Prostate gland (tissue), 2 donors: ENCODE results near the gene AATK. TPM values are rescaled to one million over a fixed set of nuclear protein-coding genes. Genes with fewer than 3 reads are reported as not detected.

ENCODE experiments used
- DNase-seq: peaks from one replicate; pipeline ENCODE4 v3.0.0-alpha.2; 2019; ENCODE audit warnings: low spot score
- H3K27ac ChIP-seq, 2 donors: fragments of 200-600 bp; sonication (generic); 2 replicates each; pipeline ENCODE4 v1.5.1; 2017 to 2019
- H3K27me3 ChIP-seq: fragments of 200-600 bp; sonication (generic); replicated peaks from 2 replicates; pipeline ENCODE4 v1.5.1; 2019; ENCODE audit not compliant: insufficient read depth
- H3K36me3 ChIP-seq, 2 donors: fragments of 200-600 bp; sonication (generic); 1 replicate in 1 of 2; 2 replicates in 1 of 2; pipeline versions ENCODE4 v1.5.1 to v1.8.1; 2017 to 2019
- H3K4me1 ChIP-seq: fragments of 200-600 bp; sonication (generic); replicated peaks from 2 replicates; pipeline ENCODE4 v1.5.1; 2019
- H3K4me3 ChIP-seq, 2 donors: fragments of 200-600 bp; sonication (generic); 2 replicates each; pipeline ENCODE4 v1.5.1; 2017 to 2019
- H3K9me3 ChIP-seq: fragments of 200-600 bp; sonication (generic); 2 replicates; pipeline ENCODE4 v1.5.1; 2017
- POLR2A ChIP-seq: fragments of 450-650 bp; IDR thresholded peaks from one replicate; pipeline ENCODE4 v1.6.1; 2016; ENCODE audit warnings: antibody characterized with exemption, mild to moderate bottlenecking
- POLR2AphosphoS5 ChIP-seq: sonication (generic); formaldehyde crosslinking; IDR thresholded peaks from one replicate; pipeline ENCODE4 v1.6.1; 2017; ENCODE audit warnings: antibody characterized with exemption
- WGBS: methylation state at CpG from one replicate; pipeline ENCODE4 v1.1.5; 2018; 5-methylcytosine and 5-hydroxymethylcytosine counted together
- intact Hi-C: fragments of 100-400 bp; cut with DNase I; formaldehyde crosslinking; loops from one replicate; pipeline ENCODE4 v1.14.2; 2022
- microRNA counts, 2 donors: library from miRNA; unstranded; fragments of <30 nt; microRNA quantifications; one replicate each; lab custom pipeline; 2016 to 2017
- microRNA-seq: library from miRNA; unstranded; fragments of <30 nt; microRNA quantifications from one replicate; pipeline ENCODE4, GENCODE V29; 2016
- small RNA-seq, 2 donors: library from RNA; depleted of rRNA; stranded (forward); fragments of <200 nt; gene quantifications; one replicate each; pipeline ENCODE3, GENCODE V24; 2016
- total RNA-seq, 2 donors: library from RNA; depleted of rRNA; stranded (reverse); fragments of >200 nt; gene quantifications; one replicate each; pipeline ENCODE4 v1.1.0, GENCODE V29; 2016
- TF ChIP-seq, protein P1 (sequence below), 4 experiments: fragments of 200-600 bp in 2 of 4; fragments of 450-650 bp in 2 of 4; sonication (generic) in 2 of 4; IDR thresholded peaks; 1 replicate in 3 of 4; 2 replicates in 1 of 4; pipeline ENCODE4 v1.5.1; 2016 to 2019; ENCODE audit warnings: antibody characterized with exemption in 4 of 4, mild to moderate bottlenecking in 2 of 4, moderate library complexity in 2 of 4

AATK gene
- total RNA-seq, 2 donors from 2014 or later, result 5.2 to 6.6 TPM

DNA sequence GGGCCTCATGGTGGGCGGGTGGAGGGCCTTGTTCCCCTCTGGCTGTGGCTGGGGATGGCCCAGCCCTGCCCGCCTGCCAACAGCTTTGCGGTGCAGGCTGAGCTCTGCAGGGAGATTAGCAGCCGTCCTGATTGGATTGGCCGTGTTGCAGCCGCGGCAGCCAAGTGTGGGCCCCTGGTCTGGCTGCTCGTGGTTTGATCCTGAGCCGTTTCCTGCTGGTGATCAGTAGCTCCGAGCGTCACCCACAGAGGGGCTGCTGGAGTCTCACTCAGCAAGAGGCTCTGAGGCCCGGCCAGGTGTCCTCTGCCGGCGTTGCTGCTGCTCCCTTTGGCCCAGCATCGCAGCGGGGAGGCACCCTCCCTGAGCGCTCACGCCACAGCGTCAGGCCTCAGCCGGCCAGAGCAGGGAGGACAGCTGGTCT is 98.6 kb downstream of the AATK start:
- H3K9me3 ChIP-seq, result no peaks in the 10 kb centered on the region
- intact Hi-C loops, result no loop called here
- H3K27ac ChIP-seq, result peak overlapping the region; percentile 96 to 98
- H3K36me3 ChIP-seq, result no peaks in the 10 kb centered on the region
- H3K4me3 ChIP-seq, result no peak overlapping the region
- TF ChIP-seq POLR2A, result no peak
- no peak for TF ChIP-seq POLR2AphosphoS5
- TF ChIP-seq, protein P1, sequence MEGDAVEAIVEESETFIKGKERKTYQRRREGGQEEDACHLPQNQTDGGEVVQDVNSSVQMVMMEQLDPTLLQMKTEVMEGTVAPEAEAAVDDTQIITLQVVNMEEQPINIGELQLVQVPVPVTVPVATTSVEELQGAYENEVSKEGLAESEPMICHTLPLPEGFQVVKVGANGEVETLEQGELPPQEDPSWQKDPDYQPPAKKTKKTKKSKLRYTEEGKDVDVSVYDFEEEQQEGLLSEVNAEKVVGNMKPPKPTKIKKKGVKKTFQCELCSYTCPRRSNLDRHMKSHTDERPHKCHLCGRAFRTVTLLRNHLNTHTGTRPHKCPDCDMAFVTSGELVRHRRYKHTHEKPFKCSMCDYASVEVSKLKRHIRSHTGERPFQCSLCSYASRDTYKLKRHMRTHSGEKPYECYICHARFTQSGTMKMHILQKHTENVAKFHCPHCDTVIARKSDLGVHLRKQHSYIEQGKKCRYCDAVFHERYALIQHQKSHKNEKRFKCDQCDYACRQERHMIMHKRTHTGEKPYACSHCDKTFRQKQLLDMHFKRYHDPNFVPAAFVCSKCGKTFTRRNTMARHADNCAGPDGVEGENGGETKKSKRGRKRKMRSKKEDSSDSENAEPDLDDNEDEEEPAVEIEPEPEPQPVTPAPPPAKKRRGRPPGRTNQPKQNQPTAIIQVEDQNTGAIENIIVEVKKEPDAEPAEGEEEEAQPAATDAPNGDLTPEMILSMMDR (IDR thresholded peaks at IDR 0.05), result no peak
- 66% methylated on average over 12 of the region's 20 CpGs for WGBS
- H3K4me1 ChIP-seq, result peaks cover 47% of the 10 kb centered on the region
- no peaks in the 10 kb centered on the region for H3K27me3 ChIP-seq
- DNase-seq, result no peak

MicroRNAs encoded within 50 kb of the gene (microRNA counts, 767-probe panel; counts per million panel counts)
- 0 to 431 counts per million in 2 donors for microRNA hsa-miR-1250 (lab: Ali Mortazavi, UCI)
- 3,162 to 3,684 counts per million in 2 donors for microRNA hsa-miR-338-3p (lab: Ali Mortazavi, UCI)
- 2,063 to 2,246 counts per million in 2 donors for microRNA hsa-miR-338-5p (lab: Ali Mortazavi, UCI)
- 0 to 431 counts per million in 2 donors for microRNA hsa-miR-657 (lab: Ali Mortazavi, UCI)

Small RNAs within 50 kb of the gene (microRNA-seq; reads per million reads assigned to microRNA genes)
- gene MIR1250 (1.1 reads per million, percentile 11 among the genes with 10 or more reads in this experiment), gene MIR3065 (not detected), gene MIR338 (not detected), gene MIR657 (0.25 reads per million)

Small RNAs within 50 kb of the gene (small RNA-seq; reads per million reads assigned to genes)
- 0 reads per million in 2 donors for gene MIR1250
- gene MIR3065, result 7.7 to 12.7 reads per million in 2 donors
- gene MIR657, result 0 reads per million in 2 donors

Other genes starting within 250 kb of the AATK start
- 10 to 100 TPM; 30.6 to 35.3 TPM for gene CHMP6, start 174.4 kb downstream of the AATK start, total RNA-seq
- 100 to 1,000 TPM; 125 to 148 TPM for gene BAIAP2, start 131.1 kb downstream of the AATK start, total RNA-seq
- gene PVALEF, start 714 bp downstream of the AATK start, total RNA-seq, result not detected
- 10 to 100 TPM in 1 of 2 donors, 1 to 10 TPM in 1; 7.1 to 24.0 TPM for gene CEP131, start 56.7 kb upstream of the AATK start, total RNA-seq
- 10 to 100 TPM; 35.6 to 81.5 TPM for gene TEPSIN, start 72.8 kb upstream of the AATK start, total RNA-seq
- gene NDUFAF8, start 73.1 kb upstream of the AATK start, total RNA-seq, result 10 to 100 TPM; 27.4 to 43.1 TPM
- gene SLC38A10, start 129.1 kb upstream of the AATK start, total RNA-seq, result 100 to 1,000 TPM; 104 to 167 TPM
- gene BAHCC1, start 229.2 kb upstream of the AATK start, total RNA-seq, result 10 to 100 TPM; 11.4 to 28.9 TPM